HCT116 (cell line): ENCODE data around the gene AGBL1. TPM values are rescaled to one million over a fixed set of nuclear protein-coding genes. Genes with fewer than 3 reads are reported as not detected.

Source experiments
- ATAC-seq: fragments of 200-7000 bp; cut with Tn5 transposase; 2 replicates; pipeline ENCODE4 v1.9.1; 2020; ENCODE audit warnings: mild to moderate bottlenecking, moderate library complexity
- BruUV-seq: library from RNA; stranded (reverse); fragments of 400-500 nt; replicated peaks from 2 replicates; lab custom pipeline; 2021; lab: Mats Ljungman, UMichigan
- CTCF ChIA-PET: fragments of 300-600 bp; sonication (Branson Sonifier 250); formaldehyde crosslinking; loops from one replicate; lab custom pipeline; 2021; ENCODE audit warnings: antibody characterized with exemption; lab: Charles Lee
- POLR2A ChIA-PET: fragments of 300-600, 350-600 bp; sonication (Branson Sonifier 250); formaldehyde crosslinking; loops from one replicate; lab custom pipeline; 2021; ENCODE audit warnings: antibody characterized with exemption; lab: Charles Lee
- RAD21 ChIA-PET, 2 experiments: fragments of 300-600 bp; sonication (Branson Sonifier 250); formaldehyde crosslinking; loops; one replicate each; lab custom pipeline; 2023; ENCODE audit warnings: low total read pairs in 2 of 2; ENCODE audit not compliant: uncharacterized antibody in 2 of 2, unreplicated experiment in 2 of 2, low non-redundant PET in 1 of 2; lab: Charles Lee
- DNase-seq: peaks from one replicate; pipeline ENCODE4 v3.0.0-alpha.2; 2010; ENCODE audit warnings: low read depth, low spot score
- H2AFZ ChIP-seq: fragments of 200-600 bp; shearing (Covaris generic), sonication (generic); 2 replicates; pipeline ENCODE4 v1.6.1; 2017; ENCODE audit warnings: low read depth, mixed run types, mixed read lengths, antibody characterized with exemption, low read length; ENCODE audit not compliant: poor library complexity, severe bottlenecking
- H3K27ac ChIP-seq: 2 replicates; pipeline ENCODE4 v1.5.1; 2012; ENCODE audit warnings: low read depth, low read length
- H3K27me3 ChIP-seq: fragments of 200-600 bp; sonication (generic); 2 replicates; pipeline ENCODE4 v1.6.1; 2016; ENCODE audit warnings: mixed run types, low read length, mixed read lengths; ENCODE audit not compliant: insufficient read depth
- H3K36me3 ChIP-seq, 2 experiments: fragments of 200-500 bp in 1 of 2; fragments of 200-600 bp in 1 of 2; sonication (Bioruptor generic) in 1 of 2; sonication (generic) in 1 of 2; 2 replicates each; pipeline versions ENCODE4 v1.5.1 to v1.6.1; 2014 to 2016; ENCODE audit warnings: low read length in 2 of 2, inconsistent platforms in 1 of 2, mixed read lengths in 1 of 2, mixed run types in 1 of 2; ENCODE audit not compliant: insufficient read depth in 2 of 2, control insufficient read depth in 1 of 2
- H3K4me1 ChIP-seq, 2 experiments: fragments of 200-600 bp in 1 of 2; sonication (generic) in 1 of 2; 2 replicates each; pipeline versions ENCODE4 v1.5.1 to v1.6.1; 2012 to 2017; ENCODE audit warnings: low read length in 2 of 2, inconsistent platforms in 1 of 2, mild to moderate bottlenecking in 1 of 2, mixed read lengths in 1 of 2, mixed run types in 1 of 2, moderate library complexity in 1 of 2; ENCODE audit not compliant: insufficient read depth in 2 of 2, control insufficient read depth in 1 of 2
- H3K4me2 ChIP-seq: fragments of 200-600 bp; sonication (generic); 2 replicates; pipeline ENCODE4 v1.6.1; 2017; ENCODE audit warnings: mixed run types, low read length, mixed read lengths
- H3K4me3 ChIP-seq, 2 experiments: fragments of 200-600 bp in 1 of 2; sonication (generic) in 1 of 2; replicated peaks in 1 of 2; 2 replicates each; pipeline ENCODE4 v1.5.1; 2011 to 2016; ENCODE audit warnings: low read length in 2 of 2, control low read depth in 1 of 2, low read depth in 1 of 2, mild to moderate bottlenecking in 1 of 2, mixed read lengths in 1 of 2, mixed run types in 1 of 2
- H3K79me2 ChIP-seq: fragments of 200-600 bp; sonication (generic); 2 replicates; pipeline ENCODE4 v1.6.1; 2017; ENCODE audit warnings: mild to moderate bottlenecking, mixed run types, low read length, moderate library complexity, mixed read lengths; ENCODE audit not compliant: insufficient read depth
- H3K9ac ChIP-seq: fragments of 200-600 bp; sonication (generic); 2 replicates; pipeline ENCODE4 v1.6.1; 2016; ENCODE audit warnings: low read length, mixed read lengths
- H3K9me2 ChIP-seq: fragments of 200-600 bp; sonication (generic), shearing (Covaris generic); 2 replicates; pipeline ENCODE4 v1.6.1; 2017; ENCODE audit warnings: mixed run types, mild to moderate bottlenecking, moderate library complexity; ENCODE audit not compliant: insufficient read depth
- H3K9me3 ChIP-seq, 2 experiments: fragments of 200-500 bp in 1 of 2; fragments of 200-600 bp in 1 of 2; sonication (Bioruptor generic) in 1 of 2; sonication (generic) in 1 of 2; 2 replicates each; pipeline ENCODE4 v1.6.1; 2014 to 2017; ENCODE audit warnings: low read length in 2 of 2, mixed read lengths in 2 of 2, inconsistent platforms in 1 of 2, low read depth in 1 of 2, mild to moderate bottlenecking in 1 of 2, mixed run types in 1 of 2, moderate library complexity in 1 of 2; ENCODE audit not compliant: control insufficient read depth in 1 of 2, insufficient read depth in 1 of 2
- H4K20me1 ChIP-seq: fragments of 200-600 bp; sonication (generic), shearing (Covaris generic); 2 replicates; pipeline ENCODE4 v1.6.1; 2017; ENCODE audit warnings: mixed run types, mild to moderate bottlenecking, moderate library complexity; ENCODE audit not compliant: insufficient read depth
- CBX3 ChIP-seq: IDR thresholded peaks from 2 replicates; pipeline ENCODE4 v1.6.1; 2012; ENCODE audit warnings: low read depth
- CEBPB ChIP-seq: IDR thresholded peaks from 2 replicates; pipeline ENCODE4 v1.6.1; 2012; ENCODE audit warnings: low read depth
- CTCF ChIP-seq, 3 experiments: fragments of 200-600 bp in 1 of 3; sonication (generic) in 1 of 3; IDR thresholded peaks in 2 of 3; conservative IDR thresholded peaks in 1 of 3; 2 replicates each; pipeline ENCODE4 v1.5.1; 2012 to 2017; ENCODE audit warnings: low read depth in 2 of 3, low read length in 2 of 3, antibody characterized with exemption in 1 of 3, borderline replicate concordance in 1 of 3, control low read depth in 1 of 3, mild to moderate bottlenecking in 1 of 3, mixed read lengths in 1 of 3, mixed run types in 1 of 3, moderate library complexity in 1 of 3; ENCODE audit not compliant: insufficient read depth in 1 of 3
- EGR1 ChIP-seq: IDR thresholded peaks from 2 replicates; pipeline ENCODE4 v1.6.1; 2012; ENCODE audit warnings: low read depth
- ELF1 ChIP-seq: IDR thresholded peaks from 2 replicates; pipeline ENCODE4 v1.6.1; 2012; ENCODE audit warnings: low read depth, borderline replicate concordance
- EZH2 ChIP-seq: fragments of 200-600 bp; sonication (generic); IDR thresholded peaks from 2 replicates; pipeline ENCODE4 v1.6.1; 2017; ENCODE audit warnings: antibody characterized with exemption, mixed run types
- EZH2phosphoT487 ChIP-seq: fragments of 200-600 bp; IDR thresholded peaks from 2 replicates; pipeline ENCODE4 v1.6.1; 2018; ENCODE audit warnings: antibody characterized with exemption, borderline replicate concordance
- FOSL1 ChIP-seq: IDR thresholded peaks from 2 replicates; pipeline ENCODE4 v1.6.1; 2012; ENCODE audit warnings: low read depth
- MAX ChIP-seq: IDR thresholded peaks from 2 replicates; pipeline ENCODE4 v1.6.1; 2012
- POLR2AphosphoS5 ChIP-seq: IDR thresholded peaks from 2 replicates; pipeline ENCODE4 v1.6.1; 2011; ENCODE audit warnings: mild to moderate bottlenecking, low read depth, low read length, moderate library complexity
- RAD21 ChIP-seq: IDR thresholded peaks from 2 replicates; pipeline ENCODE4 v1.6.1; 2012; ENCODE audit warnings: low read depth, mild to moderate bottlenecking
- SRF ChIP-seq: IDR thresholded peaks from 2 replicates; pipeline ENCODE4 v1.6.1; 2012; ENCODE audit warnings: low read depth
- TCF7L2 ChIP-seq: IDR thresholded peaks from 2 replicates; pipeline ENCODE4 v1.7.0; 2011; ENCODE audit warnings: borderline replicate concordance, inconsistent platforms; ENCODE audit not compliant: insufficient read depth, insufficient read length; ENCODE audit errors: extremely low read depth
- ZFX ChIP-seq: fragments of 450-650 bp; IDR thresholded peaks from 2 replicates; pipeline ENCODE4 v1.6.1; 2017
- ZNF274 ChIP-seq: fragments of 200-500 bp; sonication (Bioruptor generic); IDR thresholded peaks from 2 replicates; pipeline ENCODE4 v1.6.1; 2014; ENCODE audit warnings: mild to moderate bottlenecking, low read depth, low read length, inconsistent platforms
- intact Hi-C: fragments of 100-400 bp; cut with micrococcal nuclease; formaldehyde crosslinking; loops from 2 replicates; pipeline ENCODE4 v1.10.0; 2022
- total RNA-seq: library from RNA; stranded (reverse); gene quantifications from one replicate; pipeline ENCODE4 v1.2.1, GENCODE V29; 2021; ENCODE audit not compliant: unreplicated experiment
- TF ChIP-seq, protein P1 (sequence below): IDR thresholded peaks from 2 replicates; pipeline ENCODE4 v1.6.1; 2012; ENCODE audit warnings: low read depth
- TF ChIP-seq, protein P2 (sequence below): IDR thresholded peaks from 2 replicates; pipeline ENCODE4 v1.6.1; 2011; ENCODE audit warnings: mild to moderate bottlenecking, low read length, moderate library complexity; ENCODE audit not compliant: insufficient replicate concordance; ENCODE audit errors: extremely low read depth

AGBL1 gene
- total RNA-seq, 1 experiment from 2014 or later = not detected

DNA sequence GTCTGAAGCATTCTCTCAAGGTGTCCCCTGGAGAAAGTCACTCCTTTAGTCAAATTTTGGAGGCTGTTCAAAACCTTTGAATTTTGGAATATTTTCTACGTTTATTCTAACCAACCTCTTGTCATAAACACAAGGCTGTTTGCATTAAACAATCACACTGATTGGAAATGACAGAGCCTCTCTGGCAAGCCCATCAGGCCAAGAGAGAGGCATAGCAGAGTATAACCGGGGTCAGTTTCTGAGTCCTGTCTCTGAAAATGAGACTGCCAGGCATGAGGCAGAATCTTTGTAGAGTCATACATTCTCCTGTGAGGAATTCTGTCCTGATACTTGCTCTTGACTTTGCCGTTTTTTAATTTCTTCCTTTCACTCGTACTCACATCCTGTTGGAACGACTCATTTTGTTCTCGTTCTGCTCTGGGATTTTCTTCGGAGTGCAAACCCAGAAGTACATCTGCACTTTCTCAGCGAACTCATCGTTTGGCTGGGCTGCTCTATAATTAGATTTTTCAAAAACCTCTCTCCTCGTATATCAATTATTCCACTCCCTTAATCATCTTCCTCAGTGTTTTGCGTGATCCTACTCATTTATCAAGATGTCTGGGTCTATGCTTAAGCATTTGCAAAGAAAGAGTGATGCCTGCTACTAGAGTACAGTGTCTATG is 114.2 kb downstream of the AGBL1 start:
- POLR2A ChIA-PET = no interaction called here
- Histone ChIP-seq H3K36me3 (no peaks in the 10 kb centered on the region), H3K9me2 (no peaks in the 10 kb centered on the region), H3K4me2 (no peak overlapping the region), H3K27me3 (no peaks in the 10 kb centered on the region), H4K20me1 (no peaks in the 10 kb centered on the region), H3K4me1 (no peaks in the 10 kb centered on the region), H3K27ac (no peak overlapping the region), H2AFZ (no peak overlapping the region), H3K9me3 (peaks cover 0 to 4% of the 10 kb centered on the region in 2 experiments; a peak in 2 of 4 replicates), H3K79me2 (no peaks in the 10 kb centered on the region), H3K9ac (no peak overlapping the region), H3K4me3 (no peak overlapping the region)
- intact Hi-C loops = no loop called here
- CTCF ChIA-PET = no interaction called here
- TF ChIP-seq POLR2AphosphoS5 (no peak), CBX3 (no peak), CEBPB (no peak), TCF7L2 (no peak), FOSL1 (no peak), EZH2phosphoT487 (no peak), CTCF (IDR thresholded peaks at IDR 0.05 in 2 of 3, conservative IDR thresholded peaks at IDR 0.05 in 1 of 3; ENCODE audit: borderline replicate concordance in 1 of 3, insufficient read depth in 1 of 3, low read depth in 2 of 3, low read length in 2 of 3) (no peak), EGR1 (no peak), ZNF274 (no peak), SRF (no peak), RAD21 (no peak), MAX (no peak), ZFX (no peak), EZH2 (no peak), ELF1 (no peak)
- TF ChIP-seq, protein P1, sequence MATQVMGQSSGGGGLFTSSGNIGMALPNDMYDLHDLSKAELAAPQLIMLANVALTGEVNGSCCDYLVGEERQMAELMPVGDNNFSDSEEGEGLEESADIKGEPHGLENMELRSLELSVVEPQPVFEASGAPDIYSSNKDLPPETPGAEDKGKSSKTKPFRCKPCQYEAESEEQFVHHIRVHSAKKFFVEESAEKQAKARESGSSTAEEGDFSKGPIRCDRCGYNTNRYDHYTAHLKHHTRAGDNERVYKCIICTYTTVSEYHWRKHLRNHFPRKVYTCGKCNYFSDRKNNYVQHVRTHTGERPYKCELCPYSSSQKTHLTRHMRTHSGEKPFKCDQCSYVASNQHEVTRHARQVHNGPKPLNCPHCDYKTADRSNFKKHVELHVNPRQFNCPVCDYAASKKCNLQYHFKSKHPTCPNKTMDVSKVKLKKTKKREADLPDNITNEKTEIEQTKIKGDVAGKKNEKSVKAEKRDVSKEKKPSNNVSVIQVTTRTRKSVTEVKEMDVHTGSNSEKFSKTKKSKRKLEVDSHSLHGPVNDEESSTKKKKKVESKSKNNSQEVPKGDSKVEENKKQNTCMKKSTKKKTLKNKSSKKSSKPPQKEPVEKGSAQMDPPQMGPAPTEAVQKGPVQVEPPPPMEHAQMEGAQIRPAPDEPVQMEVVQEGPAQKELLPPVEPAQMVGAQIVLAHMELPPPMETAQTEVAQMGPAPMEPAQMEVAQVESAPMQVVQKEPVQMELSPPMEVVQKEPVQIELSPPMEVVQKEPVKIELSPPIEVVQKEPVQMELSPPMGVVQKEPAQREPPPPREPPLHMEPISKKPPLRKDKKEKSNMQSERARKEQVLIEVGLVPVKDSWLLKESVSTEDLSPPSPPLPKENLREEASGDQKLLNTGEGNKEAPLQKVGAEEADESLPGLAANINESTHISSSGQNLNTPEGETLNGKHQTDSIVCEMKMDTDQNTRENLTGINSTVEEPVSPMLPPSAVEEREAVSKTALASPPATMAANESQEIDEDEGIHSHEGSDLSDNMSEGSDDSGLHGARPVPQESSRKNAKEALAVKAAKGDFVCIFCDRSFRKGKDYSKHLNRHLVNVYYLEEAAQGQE = no peak
- TF ChIP-seq, protein P2, sequence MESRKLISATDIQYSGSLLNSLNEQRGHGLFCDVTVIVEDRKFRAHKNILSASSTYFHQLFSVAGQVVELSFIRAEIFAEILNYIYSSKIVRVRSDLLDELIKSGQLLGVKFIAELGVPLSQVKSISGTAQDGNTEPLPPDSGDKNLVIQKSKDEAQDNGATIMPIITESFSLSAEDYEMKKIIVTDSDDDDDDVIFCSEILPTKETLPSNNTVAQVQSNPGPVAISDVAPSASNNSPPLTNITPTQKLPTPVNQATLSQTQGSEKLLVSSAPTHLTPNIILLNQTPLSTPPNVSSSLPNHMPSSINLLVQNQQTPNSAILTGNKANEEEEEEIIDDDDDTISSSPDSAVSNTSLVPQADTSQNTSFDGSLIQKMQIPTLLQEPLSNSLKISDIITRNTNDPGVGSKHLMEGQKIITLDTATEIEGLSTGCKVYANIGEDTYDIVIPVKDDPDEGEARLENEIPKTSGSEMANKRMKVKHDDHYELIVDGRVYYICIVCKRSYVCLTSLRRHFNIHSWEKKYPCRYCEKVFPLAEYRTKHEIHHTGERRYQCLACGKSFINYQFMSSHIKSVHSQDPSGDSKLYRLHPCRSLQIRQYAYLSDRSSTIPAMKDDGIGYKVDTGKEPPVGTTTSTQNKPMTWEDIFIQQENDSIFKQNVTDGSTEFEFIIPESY = no peak
- no TSS peak for BruUV-seq
- RAD21 ChIA-PET = no interaction called here
- DNase-seq (no peak), ATAC-seq (no peak)
